CD14-positive monocyte (primary cell): ENCODE measurements around the gene RMI2. TPM values are rescaled to one million over a fixed set of nuclear protein-coding genes. Genes with fewer than 3 reads are reported as not detected.
A peak's percentile ranks its signal among the peaks of the same experiment; 100 is the strongest.

Experiments
- DNase-seq, 3 donors: peaks; one replicate each; pipeline ENCODE4 v3.0.0-alpha.2; 2011 to 2022
- H2AFZ ChIP-seq: 2 replicates; pipeline ENCODE4 v1.6.0; 2012; ENCODE audit warnings: mild to moderate bottlenecking, low read depth, low read length, inconsistent platforms; ENCODE audit not compliant: insufficient read depth, poor library complexity, severe bottlenecking
- H3K27ac ChIP-seq, 2 donors: 1 replicate in 1 of 2; 2 replicates in 1 of 2; pipeline ENCODE4 v1.5.1; 2012 to 2013; ENCODE audit warnings: low read length in 2 of 2, control low read depth in 1 of 2, inconsistent platforms in 1 of 2, low read depth in 1 of 2, mild to moderate bottlenecking in 1 of 2
- H3K27me3 ChIP-seq, 2 donors: one replicate each; pipeline versions ENCODE4 v1.6.0 to v1.6.1; 2011 to 2013; ENCODE audit warnings: low read length in 2 of 2; ENCODE audit not compliant: control insufficient read depth in 2 of 2, insufficient read depth in 2 of 2
- H3K36me3 ChIP-seq, 2 donors: replicated peaks in 1 of 2; 1 replicate in 1 of 2; 2 replicates in 1 of 2; pipeline versions ENCODE4 v1.5.1 to v1.6.1; 2012 to 2013; ENCODE audit warnings: low read length in 2 of 2, control low read depth in 1 of 2, inconsistent platforms in 1 of 2, mild to moderate bottlenecking in 1 of 2; ENCODE audit not compliant: insufficient read depth in 2 of 2, control insufficient read depth in 1 of 2
- H3K4me1 ChIP-seq, 2 donors: 1 replicate in 1 of 2; 2 replicates in 1 of 2; pipeline versions ENCODE4 v1.5.1 to v1.6.1; 2012 to 2013; ENCODE audit warnings: low read length in 2 of 2, control low read depth in 1 of 2, inconsistent platforms in 1 of 2, mild to moderate bottlenecking in 1 of 2, moderate library complexity in 1 of 2; ENCODE audit not compliant: insufficient read depth in 2 of 2, control insufficient read depth in 1 of 2
- H3K4me2 ChIP-seq: replicated peaks from 2 replicates; pipeline ENCODE3; 2012; ENCODE audit warnings: low read length, moderate library complexity, mild to moderate bottlenecking; ENCODE audit not compliant: poor library complexity, severe bottlenecking; ENCODE audit errors: extremely low read depth
- H3K4me3 ChIP-seq, 3 experiments: fragments of 200-600 bp in 1 of 3; sonication (generic) in 1 of 3; replicated peaks in 1 of 3; 1 replicate in 2 of 3; 2 replicates in 1 of 3; pipeline ENCODE4 v1.5.1; 2011 to 2013; ENCODE audit warnings: low read length in 3 of 3, mild to moderate bottlenecking in 3 of 3, control low read depth in 2 of 3, low read depth in 2 of 3, inconsistent platforms in 1 of 3, moderate library complexity in 1 of 3
- H3K79me2 ChIP-seq: 2 replicates; pipeline ENCODE4 v1.6.0; 2012; ENCODE audit warnings: mild to moderate bottlenecking, control low read depth, inconsistent platforms, low read length, moderate library complexity; ENCODE audit not compliant: insufficient read depth
- H3K9ac ChIP-seq: 2 replicates; pipeline ENCODE4 v1.6.0; 2017; ENCODE audit warnings: low read length, mild to moderate bottlenecking; ENCODE audit not compliant: insufficient read depth, poor library complexity, severe bottlenecking
- H3K9me3 ChIP-seq, 2 donors: replicated peaks in 1 of 2; 1 replicate in 1 of 2; 2 replicates in 1 of 2; pipeline versions ENCODE4 v1.5.1 to v1.6.1; 2012 to 2013; ENCODE audit warnings: low read length in 2 of 2, control low read depth in 1 of 2; ENCODE audit not compliant: control insufficient read depth in 1 of 2, insufficient read depth in 1 of 2
- H4K20me1 ChIP-seq: 2 replicates; pipeline ENCODE4 v1.6.0; 2012; ENCODE audit warnings: mild to moderate bottlenecking, low read length, control low read depth, moderate library complexity; ENCODE audit not compliant: insufficient read depth
- H3K27ac Mint-ChIP-seq, 7 donors: one replicate each; pipeline ENCODE4 v1.8.0; 2020; ENCODE audit warnings: mild to moderate bottlenecking in 7 of 7, mixed read lengths in 7 of 7, moderate library complexity in 6 of 7, inconsistent platforms in 2 of 7
- H3K27me3 Mint-ChIP-seq, 3 donors: one replicate each; pipeline ENCODE4 v1.8.0; 2021 to 2022; ENCODE audit warnings: low read depth in 3 of 3, mild to moderate bottlenecking in 3 of 3, mixed read lengths in 3 of 3, moderate library complexity in 3 of 3, inconsistent platforms in 1 of 3
- H3K36me3 Mint-ChIP-seq, 2 donors: one replicate each; pipeline ENCODE4 v1.8.0; 2020; ENCODE audit warnings: mixed read lengths in 2 of 2, inconsistent platforms in 1 of 2, mild to moderate bottlenecking in 1 of 2
- H3K4me1 Mint-ChIP-seq: one replicate; pipeline ENCODE4 v1.8.0; 2020; ENCODE audit warnings: mild to moderate bottlenecking, mixed read lengths
- H3K4me3 Mint-ChIP-seq, 2 donors: one replicate each; pipeline ENCODE4 v1.8.0; 2020; ENCODE audit warnings: mild to moderate bottlenecking in 2 of 2, mixed read lengths in 2 of 2, moderate library complexity in 1 of 2
- H3K9me3 Mint-ChIP-seq, 7 donors: one replicate each; pipeline ENCODE4 v1.8.0; 2020 to 2022; ENCODE audit warnings: mixed read lengths in 7 of 7, mild to moderate bottlenecking in 6 of 7, moderate library complexity in 6 of 7, inconsistent platforms in 2 of 7
- CTCF ChIP-seq: fragments of 200-600 bp; IDR thresholded peaks from one replicate; pipeline ENCODE4 v1.8.0; 2022; ENCODE audit warnings: antibody characterized with exemption, mild to moderate bottlenecking
- WGBS: methylation state at CpG from one replicate; pipeline ENCODE4 v1.1.5; 2013; ENCODE audit warnings: missing lambda C conversion rate; ENCODE audit not compliant: insufficient coverage; 5-methylcytosine and 5-hydroxymethylcytosine counted together
- intact Hi-C, 2 donors: fragments of 100-400 bp; cut with micrococcal nuclease; formaldehyde crosslinking; loops; one replicate each; pipeline versions ENCODE4 v1.15.0 to v1.15.1; 2023
- polyA plus RNA-seq, 3 donors: library from polyadenylated mRNA; depleted of rRNA in 1 of 3; unstranded in 2 of 3; stranded (reverse) in 1 of 3; fragments of 300-500 nt in 2 of 3; fragments of >200 nt in 1 of 3; fragmentation: Illumina TruSeq in 2 of 3; gene quantifications; 1 replicate in 2 of 3; 2 replicates in 1 of 3; pipeline ENCODE4 v1.2.3, GENCODE V29; 2012 to 2021

The RMI2 gene
- polyA plus RNA-seq, 3 donors: 0.17 to 0.24 (median 0.23) TPM

- H3K27ac Mint-ChIP-seq: peak overlapping the region in 1 of 7 donors; percentile 48
- H2AFZ ChIP-seq: no peak overlapping the region
- peaks cover 0 to 2% of the 10 kb centered on the region in 2 donors for H3K36me3 Mint-ChIP-seq
- H3K9ac ChIP-seq: no peak overlapping the region
- H3K9me3 ChIP-seq: no peaks in the 10 kb centered on the region
- no peak overlapping the region for H3K4me3 ChIP-seq
- H3K27me3 Mint-ChIP-seq: peaks cover 14 to 59% (median 15%) of the 10 kb centered on the region in 3 donors
- H3K9me3 Mint-ChIP-seq: no peaks in the 10 kb centered on the region
- peaks cover 1 to 4% of the 10 kb centered on the region in 2 donors for H3K27me3 ChIP-seq
- peaks cover 8% of the 10 kb centered on the region for H3K4me1 Mint-ChIP-seq
- no peaks in the 10 kb centered on the region for H4K20me1 ChIP-seq
- no peaks in the 10 kb centered on the region for H3K36me3 ChIP-seq
- H3K79me2 ChIP-seq: no peaks in the 10 kb centered on the region
- intact Hi-C loops: no loop called here
- H3K4me1 ChIP-seq: no peaks in the 10 kb centered on the region
- WGBS: 68% methylated on average over 4 of the region's 7 CpGs
- H3K4me2 ChIP-seq: no peak overlapping the region
- peak in 2 of 3 donors; percentile 64 to 90 for DNase-seq
- H3K4me3 Mint-ChIP-seq: peak overlapping the region in 1 of 2 donors; percentile 41
- H3K27ac ChIP-seq: no peak overlapping the region
- TF ChIP-seq CTCF: no peak
Measured at GRCh38 chr16:11379420-11379819, 34.2 kb downstream of the RMI2 start.

GRCh38 chr16:11380836-11381235 is 35.6 kb downstream of the RMI2 start:
- peak overlapping the region in 1 of 7 donors; percentile 51 for H3K27ac Mint-ChIP-seq
- Histone ChIP-seq H3K9ac (no peak overlapping the region), H3K4me2 (no peak overlapping the region), H2AFZ (no peak overlapping the region), H3K9me3 (no peaks in the 10 kb centered on the region), H3K36me3 (no peaks in the 10 kb centered on the region), H3K27me3 (peaks cover 0 to 4% of the 10 kb centered on the region in 2 donors), H3K27ac (no peak overlapping the region), H3K4me3 (no peak overlapping the region), H3K4me1 (no peaks in the 10 kb centered on the region), H3K79me2 (no peaks in the 10 kb centered on the region), H4K20me1 (no peaks in the 10 kb centered on the region)
- no peak overlapping the region for H3K4me3 Mint-ChIP-seq
- no peaks in the 10 kb centered on the region for H3K9me3 Mint-ChIP-seq
- H3K4me1 Mint-ChIP-seq: peaks cover 8% of the 10 kb centered on the region
- intact Hi-C loops: no loop called here
- 99% methylated on average over 7 of the region's 9 CpGs for WGBS
- TF ChIP-seq CTCF: no peak
- no peak for DNase-seq
- peaks cover 0 to 2% of the 10 kb centered on the region in 2 donors for H3K36me3 Mint-ChIP-seq
- peaks cover 8 to 57% (median 12%) of the 10 kb centered on the region in 3 donors for H3K27me3 Mint-ChIP-seq
